Putamen (tissue), 1 donor: Measurements from ENCODE around the gene SH3BP4.

ENCODE experiments used
- DNase-seq: peaks from one replicate; pipeline ENCODE4 v3.0.0-alpha.2; 2016; ENCODE audit warnings: low spot score

The SH3BP4 gene

GRCh38 chr2:235041918-235042575, 90.2 kb downstream of the SH3BP4 start:
- no peak for DNase-seq

- no peak for DNase-seq
Measured at GRCh38 chr2:235042576-235043515, 91.0 kb downstream of the SH3BP4 start.

- no peak for DNase-seq
Measured at GRCh38 chr2:235043762-235044500, 92.1 kb downstream of the SH3BP4 start.

GRCh38 chr2:235044501-235045271, 92.9 kb downstream of the SH3BP4 start:
- DNase-seq: no peak

GRCh38 chr2:235045336-235045972, 93.6 kb downstream of the SH3BP4 start:
- DNase-seq: no peak

GRCh38 chr2:235045973-235046343, 94.1 kb downstream of the SH3BP4 start:
- no peak for DNase-seq

- no peak for DNase-seq
Measured at GRCh38 chr2:235046589-235046988, 94.8 kb downstream of the SH3BP4 start.

GRCh38 chr2:235047171-235048160, 95.6 kb downstream of the SH3BP4 start:
- no peak for DNase-seq

GRCh38 chr2:235048549-235048948, 96.7 kb downstream of the SH3BP4 start:
- no peak for DNase-seq

- no peak for DNase-seq
Measured at GRCh38 chr2:235049069-235049468, 97.3 kb downstream of the SH3BP4 start.

- DNase-seq: no peak
Measured at GRCh38 chr2:235049719-235050118, 97.9 kb downstream of the SH3BP4 start.

GRCh38 chr2:235050980-235051351, 99.1 kb downstream of the SH3BP4 start:
- peak; percentile 91 for DNase-seq

GRCh38 chr2:235051436-235052260, 99.8 kb downstream of the SH3BP4 start:
- DNase-seq: no peak

GRCh38 chr2:235052514-235053354, 100.9 kb downstream of the SH3BP4 start:
- no peak for DNase-seq

- no peak for DNase-seq
Measured at GRCh38 chr2:235053651-235054050, 101.8 kb downstream of the SH3BP4 start.

GRCh38 chr2:235054475-235054874, 102.7 kb downstream of the SH3BP4 start:
- no peak for DNase-seq

- no peak for DNase-seq
Measured at GRCh38 chr2:235054919-235055318, 103.1 kb downstream of the SH3BP4 start.

GRCh38 chr2:235055891-235056516, 104.2 kb downstream of the SH3BP4 start:
- no peak for DNase-seq
